ENCODE results near the gene SIPA1L3. TPM values are rescaled to one million over a fixed set of nuclear protein-coding genes. Genes with fewer than 3 reads are reported as not detected.

Gene SIPA1L3
- total RNA-seq, 1 experiment from 2014 or later = 36.0 TPM

DNA sequence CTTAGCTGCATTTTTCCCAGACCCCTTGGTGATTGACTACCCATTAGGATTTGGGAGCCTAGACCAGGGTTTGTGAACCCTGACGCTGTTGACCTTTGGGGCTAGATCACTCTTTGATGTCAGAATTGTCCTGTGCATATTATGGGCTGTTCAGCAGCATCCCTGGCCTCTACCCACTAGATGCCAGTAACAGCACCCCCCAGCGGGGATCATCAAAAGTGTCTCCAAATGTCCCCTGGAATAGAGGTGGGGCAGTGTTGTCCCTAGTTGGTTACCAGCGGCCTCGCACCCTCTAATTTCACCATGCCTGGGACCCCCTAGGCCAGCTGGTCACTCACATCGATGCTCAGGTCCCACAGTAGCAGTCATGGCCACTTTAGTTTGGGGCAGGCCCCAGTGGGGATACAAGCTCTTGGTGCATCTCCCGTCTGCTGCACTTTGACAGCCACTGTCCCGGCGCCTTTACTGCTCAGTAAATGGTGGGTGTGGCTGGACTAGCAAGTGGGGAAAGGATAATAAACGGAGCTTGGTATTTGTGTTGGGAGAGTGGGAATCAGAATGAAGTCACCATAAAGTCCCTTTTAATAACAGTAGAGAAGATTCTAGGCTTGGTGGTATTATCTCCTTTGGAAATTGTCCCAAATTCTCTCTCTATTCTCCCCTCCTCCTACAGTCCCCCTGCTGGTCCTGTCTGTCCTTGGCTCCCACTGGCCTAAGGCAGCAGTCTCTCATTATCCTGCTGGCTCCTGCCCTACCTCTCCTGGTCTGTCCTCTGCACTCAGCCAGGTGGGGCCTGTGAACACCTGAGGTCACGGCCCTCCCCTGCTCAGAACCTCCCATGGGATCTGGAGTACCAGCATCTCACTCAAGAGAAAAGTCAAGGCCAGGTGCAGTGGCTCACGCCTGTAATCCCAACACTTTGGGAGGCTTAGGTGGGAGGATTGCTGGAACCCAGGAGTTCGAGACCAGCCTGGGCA, 80.6 kb downstream of the SIPA1L3 start:
- ChIA-PET POLR2A (interaction anchor here (1.1 to 2.1 kb wide), 3 partner anchors 16 to 208 kb away, joined by 3 to 9 read pairs (median 8); partner anchors contain the start of gene ZNF573), CTCF (interaction anchor here (0.6 to 1.1 kb wide), 7 partner anchors 9 to 1823 kb away, joined by 3 to 4 read pairs (median 3); no protein-coding TSS in a partner anchor)
- H3K4me1 Mint-ChIP-seq (ENCODE audit: insufficient read depth, unreplicated experiment) = peaks cover 34% of the 10 kb centered on the region
- intact Hi-C loops (cut with micrococcal nuclease) = no loop called here
- H3K27me3 Mint-ChIP-seq (ENCODE audit: insufficient read depth, unreplicated experiment) = no peaks in the 10 kb centered on the region
- H3K27ac Mint-ChIP-seq (ENCODE audit: low read depth, unreplicated experiment) = no peak overlapping the region
- H3K9me3 Mint-ChIP-seq (ENCODE audit: unreplicated experiment) = no peaks in the 10 kb centered on the region
- H3K4me3 Mint-ChIP-seq (ENCODE audit: unreplicated experiment) = no peak overlapping the region
- BruUV-seq (replicated peaks) = no TSS peak
- TF ChIP-seq, protein P1, sequence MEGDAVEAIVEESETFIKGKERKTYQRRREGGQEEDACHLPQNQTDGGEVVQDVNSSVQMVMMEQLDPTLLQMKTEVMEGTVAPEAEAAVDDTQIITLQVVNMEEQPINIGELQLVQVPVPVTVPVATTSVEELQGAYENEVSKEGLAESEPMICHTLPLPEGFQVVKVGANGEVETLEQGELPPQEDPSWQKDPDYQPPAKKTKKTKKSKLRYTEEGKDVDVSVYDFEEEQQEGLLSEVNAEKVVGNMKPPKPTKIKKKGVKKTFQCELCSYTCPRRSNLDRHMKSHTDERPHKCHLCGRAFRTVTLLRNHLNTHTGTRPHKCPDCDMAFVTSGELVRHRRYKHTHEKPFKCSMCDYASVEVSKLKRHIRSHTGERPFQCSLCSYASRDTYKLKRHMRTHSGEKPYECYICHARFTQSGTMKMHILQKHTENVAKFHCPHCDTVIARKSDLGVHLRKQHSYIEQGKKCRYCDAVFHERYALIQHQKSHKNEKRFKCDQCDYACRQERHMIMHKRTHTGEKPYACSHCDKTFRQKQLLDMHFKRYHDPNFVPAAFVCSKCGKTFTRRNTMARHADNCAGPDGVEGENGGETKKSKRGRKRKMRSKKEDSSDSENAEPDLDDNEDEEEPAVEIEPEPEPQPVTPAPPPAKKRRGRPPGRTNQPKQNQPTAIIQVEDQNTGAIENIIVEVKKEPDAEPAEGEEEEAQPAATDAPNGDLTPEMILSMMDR (IDR thresholded peaks at IDR 0.05; ENCODE audit: unreplicated experiment) = no peak
- H3K36me3 Mint-ChIP-seq (ENCODE audit: insufficient read depth, unreplicated experiment) = no peaks in the 10 kb centered on the region
- no peak for DNase-seq (ENCODE audit: unreplicated experiment)

DNA sequence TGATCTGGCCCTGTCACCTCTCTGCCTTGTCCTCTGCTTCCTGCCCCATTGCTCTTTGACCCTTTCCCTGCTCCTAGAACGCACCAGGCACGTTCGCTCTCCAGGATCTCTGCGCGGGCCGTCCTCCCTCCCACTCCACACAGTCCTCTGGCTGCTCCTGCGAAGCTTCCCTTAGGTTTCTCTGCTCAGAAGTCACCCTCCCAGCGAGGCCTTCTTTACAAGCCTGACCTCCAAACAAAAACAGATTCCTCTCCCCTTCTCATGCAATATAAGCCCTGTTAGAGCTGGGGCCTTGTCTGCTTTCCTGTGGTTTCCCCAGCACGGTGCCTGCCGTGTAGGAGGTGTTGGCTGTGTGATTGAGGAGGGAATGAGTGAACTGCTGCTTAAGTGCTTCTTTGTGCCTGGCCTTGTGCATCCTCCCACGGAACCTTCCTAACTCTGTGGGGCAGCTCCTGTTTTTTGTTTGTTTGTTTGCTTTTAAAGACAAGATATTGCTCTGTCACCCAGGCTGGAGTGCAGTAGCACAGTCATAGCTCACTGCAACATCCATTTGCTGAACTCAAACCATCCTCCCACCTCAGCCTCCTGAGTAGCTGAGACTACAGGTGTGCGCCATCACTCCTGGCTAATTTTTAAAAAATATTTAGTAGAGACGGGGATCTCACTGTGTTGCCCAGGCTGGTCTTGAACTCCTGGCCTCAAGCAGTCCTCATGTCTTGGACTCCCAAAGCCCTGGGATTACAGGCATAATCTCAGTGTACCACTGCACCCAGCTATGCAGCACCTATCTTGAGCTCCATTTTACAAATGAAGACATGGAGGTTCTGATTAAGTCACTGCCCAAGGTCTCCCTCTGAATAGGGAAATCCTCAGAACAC, 82.0 kb downstream of the SIPA1L3 start:
- intact Hi-C loops (cut with micrococcal nuclease) = no loop called here
- no TSS peak for BruUV-seq (replicated peaks)
- Mint-ChIP-seq H3K4me3 (ENCODE audit: unreplicated experiment) (no peak overlapping the region), H3K9me3 (ENCODE audit: unreplicated experiment) (no peaks in the 10 kb centered on the region), H3K4me1 (ENCODE audit: insufficient read depth, unreplicated experiment) (peaks cover 32% of the 10 kb centered on the region), H3K36me3 (ENCODE audit: insufficient read depth, unreplicated experiment) (no peaks in the 10 kb centered on the region), H3K27me3 (ENCODE audit: insufficient read depth, unreplicated experiment) (no peaks in the 10 kb centered on the region), H3K27ac (ENCODE audit: low read depth, unreplicated experiment) (peak overlapping the region; percentile 54)
- no peak for DNase-seq (ENCODE audit: unreplicated experiment)
- CTCF ChIA-PET = interaction anchor here (0.7 to 5.4 kb wide), 4 partner anchors 11 to 84 kb away, joined by 3 to 51 read pairs (median 9); partner anchors contain the start of genes SIPA1L3 and WDR87
- POLR2A ChIA-PET = interaction anchor here (0.5 to 2.3 kb wide), 5 partner anchors 9 to 82 kb away, joined by 3 to 16 read pairs (median 7); partner anchors contain the start of genes SIPA1L3 and WDR87
- TF ChIP-seq, protein P1 (IDR thresholded peaks at IDR 0.05; ENCODE audit: unreplicated experiment) = no peak

DNA sequence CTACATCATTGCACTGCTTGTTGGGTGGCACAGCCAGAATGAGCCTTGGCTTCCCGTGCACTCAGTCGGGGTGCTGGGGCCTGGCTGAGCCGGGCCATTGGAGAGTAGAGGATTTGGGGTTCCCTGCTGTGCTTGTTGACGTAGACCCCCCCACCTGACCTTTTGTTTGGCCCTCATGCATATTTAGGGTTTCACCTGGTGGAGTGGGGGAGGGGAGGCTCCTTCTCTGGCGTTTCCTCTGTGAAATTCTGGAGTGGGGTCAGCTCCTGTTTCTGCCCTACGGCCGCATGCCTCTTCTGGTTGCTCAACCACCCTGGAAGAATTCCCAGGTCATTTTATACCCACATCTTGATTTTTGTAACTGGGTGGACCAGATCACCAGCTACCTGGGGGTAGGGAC, 82.8 kb downstream of the SIPA1L3 start:
- Mint-ChIP-seq H3K4me1 (ENCODE audit: insufficient read depth, unreplicated experiment) (peaks cover 27% of the 10 kb centered on the region), H3K27ac (ENCODE audit: low read depth, unreplicated experiment) (peak overlapping the region; percentile 12), H3K36me3 (ENCODE audit: insufficient read depth, unreplicated experiment) (no peaks in the 10 kb centered on the region), H3K9me3 (ENCODE audit: unreplicated experiment) (no peaks in the 10 kb centered on the region), H3K27me3 (ENCODE audit: insufficient read depth, unreplicated experiment) (no peaks in the 10 kb centered on the region), H3K4me3 (ENCODE audit: unreplicated experiment) (no peak overlapping the region)
- ChIA-PET CTCF (interaction anchor here (0.7 to 5.4 kb wide), 6 partner anchors 11 to 90 kb away, joined by 3 to 51 read pairs (median 7); partner anchors contain the start of genes SIPA1L3 and WDR87), POLR2A (interaction anchor here (0.7 to 2.4 kb wide), 8 partner anchors 11 to 1455 kb away, joined by 3 to 16 read pairs (median 3); partner anchors contain the start of genes C19orf33, SIPA1L3 and WDR87)
- no TSS peak for BruUV-seq (replicated peaks)
- intact Hi-C loops (cut with micrococcal nuclease) = loop anchor here (1.0 to 10.0 kb wide), 4 partner anchors 55 to 105 kb away; partner anchors contain the start of gene SIPA1L3
- TF ChIP-seq, protein P1 (IDR thresholded peaks at IDR 0.05; ENCODE audit: unreplicated experiment) = no peak
- peak; percentile 71 for DNase-seq (ENCODE audit: unreplicated experiment)
